OCI-M2 (cell line): ENCODE measurements around the gene ZNF385D.
"Not testable (repeated sequence)": the region's sequence is repeated elsewhere in the genome, so short reads cannot be mapped to it uniquely, and the experiment has no call there.

Source experiments
- DNase-seq: peaks from one replicate; lab custom pipeline; 2025; ENCODE audit not compliant: unreplicated experiment; lab: John Stamatoyannopoulos, UW

The ZNF385D gene

DNA sequence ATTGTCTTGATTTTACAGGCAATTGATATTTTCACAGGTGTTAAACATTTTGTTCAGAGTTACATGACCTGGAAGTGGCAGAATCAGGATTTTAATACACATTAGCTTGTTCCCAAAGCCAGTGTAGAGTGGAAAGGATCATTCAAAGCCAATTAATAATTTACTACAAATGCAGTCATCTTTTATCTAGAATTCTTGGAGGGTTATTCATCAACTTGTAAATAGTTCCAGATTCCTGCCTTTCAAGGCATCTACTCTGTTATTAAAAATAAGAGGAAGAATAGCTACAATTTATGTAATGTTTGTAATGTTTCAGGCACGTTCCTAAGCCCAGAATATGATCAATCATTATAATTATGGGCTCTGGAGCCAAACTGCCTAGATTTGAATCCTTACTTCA lies 358.5 kb downstream of the ZNF385D start:
- DNase-seq = no peak

GRCh38 chr3:21390856-21391255 lies 360.2 kb downstream of the ZNF385D start:
- no peak for DNase-seq

GRCh38 chr3:21390136-21390535 lies 360.9 kb downstream of the ZNF385D start:
- DNase-seq = no peak

DNA sequence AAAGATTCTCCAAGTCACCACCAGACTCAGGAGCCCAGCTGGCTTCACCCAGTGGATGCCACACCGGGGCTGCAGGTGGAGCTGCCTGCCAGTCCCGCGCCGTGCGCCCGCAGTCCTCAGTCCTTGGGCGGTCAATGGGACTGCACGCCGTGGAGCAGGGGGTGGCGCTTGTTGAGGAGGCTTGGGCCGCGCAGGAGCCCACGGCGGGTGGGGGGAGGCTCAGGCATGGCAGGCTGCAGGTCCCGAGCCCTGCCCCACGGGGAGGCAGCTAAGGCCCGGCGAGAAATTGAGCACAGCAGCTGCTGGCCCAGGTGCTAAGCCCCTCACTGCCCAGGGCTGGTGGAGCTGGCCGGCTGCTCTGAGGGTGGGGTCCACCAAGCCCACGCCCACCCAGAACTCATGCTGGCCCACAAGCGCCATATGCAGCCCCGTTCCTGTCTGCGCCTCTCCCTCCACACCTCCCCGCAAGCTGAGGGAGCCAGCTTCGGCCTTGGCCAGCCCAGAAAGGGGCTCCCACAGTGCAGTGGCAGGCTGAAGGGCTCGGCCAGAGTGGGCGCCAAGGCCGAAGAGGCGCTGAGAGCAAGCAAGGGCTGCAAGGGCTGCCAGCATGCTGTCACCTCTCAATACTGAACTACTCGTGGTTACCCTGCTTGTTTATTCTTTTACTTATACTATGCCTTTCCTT lies 363.7 kb downstream of the ZNF385D start:
- DNase-seq = not testable (repeated sequence)

GRCh38 chr3:21378036-21378435 lies 373.0 kb downstream of the ZNF385D start:
- DNase-seq = not testable (repeated sequence)

DNA sequence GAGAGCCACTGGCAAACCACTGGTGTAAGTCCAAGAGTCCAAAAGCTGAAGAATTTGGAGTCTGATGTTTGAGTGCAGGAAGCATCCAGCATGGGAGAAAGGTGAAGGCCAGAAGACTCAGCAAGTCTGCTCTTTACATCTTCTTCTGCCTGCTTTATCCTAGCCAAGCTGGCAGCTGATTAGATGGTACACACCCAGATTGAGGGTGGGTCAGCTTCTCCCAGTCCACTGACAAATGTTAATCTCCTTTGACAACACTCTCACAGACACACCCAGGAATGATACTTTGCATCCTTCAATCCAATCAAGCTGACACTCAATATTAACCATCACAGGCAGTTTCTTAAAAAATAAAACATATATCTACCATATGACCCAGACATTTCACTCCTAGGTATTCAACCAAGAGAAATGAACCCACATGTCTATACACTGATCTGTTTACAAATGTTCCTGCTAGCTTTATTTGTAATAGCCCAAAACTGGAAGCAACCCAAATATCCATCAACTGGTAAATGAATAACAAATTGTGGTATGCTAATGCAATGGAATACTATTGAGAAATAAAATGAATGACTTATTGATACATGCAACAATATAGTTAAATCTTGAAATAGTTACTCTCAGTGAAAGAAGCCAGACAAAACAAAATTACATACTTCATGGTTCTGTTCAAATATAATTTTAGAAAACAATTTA lies 373.8 kb downstream of the ZNF385D start:
- no peak for DNase-seq

- DNase-seq = no peak
These were observed 378.7 kb downstream of the ZNF385D start for GRCh38 chr3:21372316-21372715.
